IMR-90 (cell line): ENCODE measurements around the gene AZIN2. TPM values are rescaled to one million over a fixed set of nuclear protein-coding genes. Genes with fewer than 3 reads are reported as not detected.

Experiments used
- ATAC-seq: fragments of 200-7000 bp; cut with Tn5 transposase; 2 replicates; pipeline ENCODE4 v1.9.1; 2020; ENCODE audit warnings: low read depth, mild to moderate bottlenecking, moderate library complexity
- BruUV-seq: library from RNA; stranded (reverse); fragments of 400-500 nt; replicated peaks from 2 replicates; lab custom pipeline; 2021; lab: Mats Ljungman, UMichigan
- CTCF ChIA-PET: fragments of 300-600 bp; formaldehyde crosslinking; extraction: SDS; loops from one replicate; lab custom pipeline; 2021; ENCODE audit warnings: antibody characterized with exemption; lab: Yijun Ruan, JAX
- POLR2A ChIA-PET: fragments of 300-600 bp; sonication (Branson Sonifier 250); formaldehyde crosslinking; loops from one replicate; lab custom pipeline; 2022; ENCODE audit warnings: antibody characterized with exemption; ENCODE audit not compliant: unreplicated experiment; lab: Charles Lee
- DNase-seq: peaks from one replicate; pipeline ENCODE4 v3.0.0; 2013
- H2AFZ ChIP-seq: replicated peaks from 2 replicates; pipeline ENCODE3; 2013; ENCODE audit warnings: low read length, mild to moderate bottlenecking; ENCODE audit not compliant: poor library complexity
- H2AK5ac ChIP-seq: 2 replicates; pipeline ENCODE4 v1.6.1; 2013; ENCODE audit warnings: low read depth, low read length, inconsistent platforms
- H2AK9ac ChIP-seq: replicated peaks from 2 replicates; pipeline ENCODE3; 2013; ENCODE audit warnings: mild to moderate bottlenecking, low read depth, low read length, moderate library complexity; ENCODE audit not compliant: poor library complexity
- H2BK120ac ChIP-seq: 2 replicates; pipeline ENCODE4 v1.6.1; 2013; ENCODE audit warnings: low read depth, low read length, inconsistent platforms
- H2BK15ac ChIP-seq: 3 replicates; pipeline ENCODE4 v1.6.1; 2013; ENCODE audit warnings: low read depth, low read length, inconsistent platforms
- H2BK20ac ChIP-seq: 2 replicates; pipeline ENCODE4 v1.6.1; 2013; ENCODE audit warnings: low read depth, mild to moderate bottlenecking, inconsistent platforms, low read length, moderate library complexity
- H2BK5ac ChIP-seq: 2 replicates; pipeline ENCODE4 v1.6.1; 2013; ENCODE audit warnings: mild to moderate bottlenecking, low read depth, low read length, inconsistent platforms; ENCODE audit not compliant: poor library complexity, severe bottlenecking
- H3K14ac ChIP-seq: replicated peaks from 2 replicates; pipeline ENCODE4 v1.6.1; 2013; ENCODE audit warnings: low read depth, low read length, inconsistent platforms
- H3K18ac ChIP-seq: 2 replicates; pipeline ENCODE4 v1.6.1; 2013; ENCODE audit warnings: low read depth, low read length, control low read depth
- H3K23ac ChIP-seq: 2 replicates; pipeline ENCODE4 v1.6.1; 2013; ENCODE audit warnings: low read depth, low read length, inconsistent platforms
- H3K27ac ChIP-seq: 2 replicates; pipeline ENCODE4 v1.5.1; 2013; ENCODE audit warnings: mild to moderate bottlenecking, control low read depth, low read length; ENCODE audit not compliant: insufficient read depth
- H3K27me3 ChIP-seq: 2 replicates; pipeline ENCODE4 v1.6.1; 2013; ENCODE audit warnings: low read length; ENCODE audit not compliant: control insufficient read depth, insufficient read depth
- H3K36me3 ChIP-seq: 2 replicates; pipeline ENCODE4 v1.6.1; 2013; ENCODE audit warnings: low read length, mixed read lengths; ENCODE audit not compliant: control insufficient read depth, insufficient read depth
- H3K4ac ChIP-seq: 2 replicates; pipeline ENCODE4 v1.6.1; 2013; ENCODE audit warnings: low read depth, low read length, inconsistent platforms
- H3K4me1 ChIP-seq: 2 replicates; pipeline ENCODE4 v1.6.1; 2013; ENCODE audit warnings: low read length, mixed read lengths; ENCODE audit not compliant: control insufficient read depth, insufficient read depth
- H3K4me2 ChIP-seq: 2 replicates; pipeline ENCODE4 v1.6.1; 2013; ENCODE audit warnings: low read depth, mild to moderate bottlenecking, control low read depth, low read length, moderate library complexity
- H3K4me3 ChIP-seq: 2 replicates; pipeline ENCODE4 v1.5.1; 2013; ENCODE audit warnings: low read depth, mild to moderate bottlenecking, control low read depth, low read length, moderate library complexity; ENCODE audit not compliant: insufficient read depth
- H3K56ac ChIP-seq: 2 replicates; pipeline ENCODE4 v1.6.1; 2013; ENCODE audit warnings: low read length, inconsistent platforms; ENCODE audit not compliant: insufficient read depth; ENCODE audit errors: extremely low read depth
- H3K79me1 ChIP-seq, 2 experiments: 2 replicates each; pipeline ENCODE4 v1.6.1; 2013; ENCODE audit warnings: low read length in 2 of 2, inconsistent platforms in 1 of 2, low read depth in 1 of 2
- H3K9ac ChIP-seq: 2 replicates; pipeline ENCODE4 v1.6.1; 2013; ENCODE audit warnings: low read depth, low read length, control low read depth
- H3K9me1 ChIP-seq: 2 replicates; pipeline ENCODE4 v1.6.1; 2013; ENCODE audit warnings: low read length, inconsistent platforms; ENCODE audit not compliant: insufficient read depth
- H3K9me3 ChIP-seq: 2 replicates; pipeline ENCODE4 v1.6.1; 2013; ENCODE audit warnings: low read length; ENCODE audit not compliant: control insufficient read depth, insufficient read depth
- H4K20me1 ChIP-seq: 2 replicates; pipeline ENCODE4 v1.6.1; 2013; ENCODE audit warnings: low read length, inconsistent platforms; ENCODE audit not compliant: insufficient read depth
- H4K5ac ChIP-seq: 2 replicates; pipeline ENCODE4 v1.6.1; 2013; ENCODE audit warnings: mild to moderate bottlenecking, low read depth, low read length, control low read depth
- H4K8ac ChIP-seq, 2 experiments: 2 replicates each; pipeline ENCODE4 v1.6.1; 2013; ENCODE audit warnings: low read depth in 2 of 2, low read length in 2 of 2, control low read depth in 1 of 2, inconsistent platforms in 1 of 2
- H4K91ac ChIP-seq: 2 replicates; pipeline ENCODE4 v1.6.1; 2013; ENCODE audit warnings: low read depth, low read length, inconsistent platforms; ENCODE audit not compliant: insufficient read depth
- FOS ChIP-seq: fragments of 150-350 bp; IDR thresholded peaks from 2 replicates; pipeline ENCODE4 v1.6.1; 2016; ENCODE audit warnings: low read depth, low read length
- USF2 ChIP-seq: fragments of 150-350 bp; IDR thresholded peaks from 2 replicates; pipeline ENCODE4 v1.6.1; 2017; ENCODE audit warnings: mild to moderate bottlenecking, antibody characterized with exemption, low read length, low read depth
- WGBS, 2 experiments: methylation state at CpG; one replicate each; pipeline versions ENCODE4 v1.1.5 to v1.1.7; 2013; ENCODE audit warnings: missing lambda C conversion rate in 2 of 2; ENCODE audit not compliant: insufficient read length in 1 of 2; ENCODE audit errors: extremely low coverage in 2 of 2; 5-methylcytosine and 5-hydroxymethylcytosine counted together
- dilution Hi-C: fragments of 300-500 bp; cut with HindIII; formaldehyde crosslinking; loops from one replicate; pipeline ENCODE4 v1.14.3; 2018; ENCODE audit warnings: low sequenced_read_pairs; ENCODE audit not compliant: unreplicated experiment
- in situ Hi-C: fragments of 300-500 bp; cut with MboI; formaldehyde crosslinking; loops from 3 replicates; pipeline ENCODE4 v1.14.3; 2019; ENCODE audit warnings: low sequenced_read_pairs, inconsistent platforms, mixed read lengths
- intact Hi-C: fragments of 100-400 bp; cut with micrococcal nuclease; formaldehyde crosslinking; loops from 2 replicates; pipeline ENCODE4 v1.10.0; 2022
- polyA plus RNA-seq, 3 experiments: library from polyadenylated mRNA; depleted of rRNA; stranded (reverse); fragments of >200 nt; gene quantifications; 2 replicates each; pipeline ENCODE4 v1.2.3, GENCODE V29; 2012; ENCODE audit warnings: low replicate concordance in 1 of 3
- total RNA-seq: library from RNA; depleted of rRNA; stranded (reverse); fragments of >200 nt; gene quantifications from 2 replicates; pipeline ENCODE4 v1.2.3, GENCODE V29; 2012

The AZIN2 gene
- total and polyA plus RNA-seq, 2 of the 4 experiments (the other 2 are of a cell fraction): 4.7 to 8.9 TPM

- no peaks in the 10 kb centered on the region for H4K20me1 ChIP-seq
- intact Hi-C loops (no loop called here), in situ Hi-C loops (loop anchor here (10.0 kb wide), 1 partner anchor 332 kb away; no protein-coding TSS in a partner anchor), dilution Hi-C loops (no loop called here)
- BruUV-seq: no TSS peak
- no peak overlapping the region for H3K4me2 ChIP-seq
- H4K91ac ChIP-seq: no peak overlapping the region
- H4K5ac ChIP-seq: no peak overlapping the region
- H3K79me1 ChIP-seq: peaks cover 0 to 3% of the 10 kb centered on the region in 2 experiments; a peak in 1 of 4 replicates
- H2BK20ac ChIP-seq: no peak overlapping the region; the same call in 1 of the 2 replicates
- peaks cover 8% of the 10 kb centered on the region for H3K9me1 ChIP-seq
- H3K4ac ChIP-seq: no peak overlapping the region
- no peaks in the 10 kb centered on the region for H3K9me3 ChIP-seq
- H2BK15ac ChIP-seq: no peak overlapping the region
- H3K14ac ChIP-seq: no peak overlapping the region
- no peak overlapping the region for H2AFZ ChIP-seq
- TF ChIP-seq FOS (no peak), USF2 (no peak)
- H4K8ac ChIP-seq: no peak overlapping the region
- H2BK5ac ChIP-seq: no peak overlapping the region
- no peak overlapping the region for H3K27ac ChIP-seq
- H3K23ac ChIP-seq: no peak overlapping the region
- ChIA-PET POLR2A (no interaction called here), CTCF (interaction anchor here (0.7 kb wide), 1 partner anchor 11 kb away, joined by 3 read pairs; no protein-coding TSS in a partner anchor)
- WGBS, 2 experiments: no CpG with 5 or more reads among the region's 2 CpGs
- H2BK120ac ChIP-seq: no peak overlapping the region
- no peak overlapping the region for H3K4me3 ChIP-seq
- no peak overlapping the region for H3K9ac ChIP-seq
- H3K18ac ChIP-seq: no peak overlapping the region
- peaks cover 2% of the 10 kb centered on the region; the same call in 1 of the 2 replicates for H3K4me1 ChIP-seq
- ATAC-seq: no peak
- no peaks in the 10 kb centered on the region for H3K27me3 ChIP-seq
- H3K56ac ChIP-seq: no peak overlapping the region
- no peak overlapping the region for H2AK5ac ChIP-seq
- H2AK9ac ChIP-seq: no peak overlapping the region
- no peaks in the 10 kb centered on the region for H3K36me3 ChIP-seq
- no peak for DNase-seq
Observed at GRCh38 chr1:33132549-33132948, 51.6 kb downstream of the AZIN2 start.
